Activated CD4-positive, CD25-positive, alpha-beta regulatory T cell treated with anti-CD3 and anti-CD28 coated beads, Interleukin-2, amount 50 U/mL, for 16 hours (primary cell): Measurements from ENCODE around the gene THSD7B.
"Not testable (repeated sequence)": the region's sequence is repeated elsewhere in the genome, so short reads cannot be mapped to it uniquely, and the experiment has no call there.

Source experiments
- DNase-seq: peaks from one replicate; pipeline ENCODE4 v3.0.0-alpha.2; 2020; ENCODE audit warnings: low read depth, low spot score

Gene THSD7B

GRCh38 chr2:137522620-137523011, 757.3 kb downstream of the THSD7B start:
- no peak for DNase-seq

- DNase-seq, result no peak
Measured at GRCh38 chr2:137523931-137524330, 758.6 kb downstream of the THSD7B start.

GRCh38 chr2:137525132-137525531, 759.8 kb downstream of the THSD7B start:
- no peak for DNase-seq

- DNase-seq, result no peak
Measured at GRCh38 chr2:137525641-137526190, 760.4 kb downstream of the THSD7B start.

- DNase-seq, result no peak
Measured at GRCh38 chr2:137535897-137536296, 770.6 kb downstream of the THSD7B start.

GRCh38 chr2:137539336-137539735, 774.0 kb downstream of the THSD7B start:
- DNase-seq, result no peak

- no peak for DNase-seq
Measured at GRCh38 chr2:137547842-137548241, 782.5 kb downstream of the THSD7B start.

GRCh38 chr2:137566387-137566786, 801.0 kb downstream of the THSD7B start:
- DNase-seq, result no peak

- no peak for DNase-seq
Measured at GRCh38 chr2:137570484-137570883, 805.1 kb downstream of the THSD7B start.

GRCh38 chr2:137587834-137588233, 822.5 kb downstream of the THSD7B start:
- DNase-seq, result not testable (repeated sequence)

- not testable (repeated sequence) for DNase-seq
Measured at GRCh38 chr2:137588578-137588977, 823.2 kb downstream of the THSD7B start.

- no peak for DNase-seq
Measured at GRCh38 chr2:137590102-137590501, 824.8 kb downstream of the THSD7B start.

- DNase-seq, result no peak
Measured at GRCh38 chr2:137607722-137608318, 842.5 kb downstream of the THSD7B start.

- DNase-seq, result no peak
Measured at GRCh38 chr2:137638932-137639331, 873.6 kb downstream of the THSD7B start.

GRCh38 chr2:137644731-137645130, 879.4 kb downstream of the THSD7B start:
- DNase-seq, result no peak

GRCh38 chr2:137654046-137654445, 888.7 kb downstream of the THSD7B start:
- no peak for DNase-seq

GRCh38 chr2:137655814-137656213, 890.5 kb downstream of the THSD7B start:
- no peak for DNase-seq

GRCh38 chr2:137658433-137658832, 893.1 kb downstream of the THSD7B start:
- DNase-seq, result no peak

- no peak for DNase-seq
Measured at GRCh38 chr2:137659616-137660015, 894.3 kb downstream of the THSD7B start.

GRCh38 chr2:137670111-137670510, 904.8 kb downstream of the THSD7B start:
- DNase-seq, result no peak

GRCh38 chr2:137672989-137673552, 907.7 kb downstream of the THSD7B start:
- no peak for DNase-seq

GRCh38 chr2:137674991-137675390, 909.6 kb downstream of the THSD7B start:
- no peak for DNase-seq

GRCh38 chr2:137675584-137676327, 910.4 kb downstream of the THSD7B start:
- DNase-seq, result no peak
